SK-N-SH (cell line): ENCODE measurements around the gene FGF10.

ENCODE experiments used
- ELF1 ChIP-seq: IDR thresholded peaks from 2 replicates; pipeline ENCODE4 v1.4.0; 2012
- EZH2phosphoT487 ChIP-seq: fragments of 200-600 bp; sonication (generic); IDR thresholded peaks from 2 replicates; pipeline ENCODE4 v1.6.1; 2017; ENCODE audit warnings: low read depth, mixed run types, mild to moderate bottlenecking, antibody characterized with exemption, moderate library complexity, borderline replicate concordance
- NFIC ChIP-seq: IDR thresholded peaks from 2 replicates; pipeline ENCODE4 v1.4.0; 2012; ENCODE audit warnings: borderline replicate concordance
- NRF1 ChIP-seq: IDR thresholded peaks from 2 replicates; pipeline ENCODE4 v1.6.1; 2012; ENCODE audit warnings: low read depth, mild to moderate bottlenecking, low read length
- RCOR1 ChIP-seq: fragments of 150-350 bp; IDR thresholded peaks from 2 replicates; pipeline ENCODE4 v1.6.1; 2017; ENCODE audit warnings: antibody characterized with exemption, low read length
- REST ChIP-seq: IDR thresholded peaks from 2 replicates; pipeline ENCODE4 v1.6.1; 2012; ENCODE audit warnings: mild to moderate bottlenecking, low read depth, low read length, moderate library complexity
- TAF1 ChIP-seq: IDR thresholded peaks from 2 replicates; pipeline ENCODE4 v1.6.1; 2012; ENCODE audit warnings: low read depth, mild to moderate bottlenecking, low read length, moderate library complexity, borderline replicate concordance
- TF ChIP-seq, protein P1 (sequence below): fragments of 200-600 bp; sonication (generic); IDR thresholded peaks from 2 replicates; pipeline ENCODE4 v1.6.1; 2017; ENCODE audit warnings: antibody characterized with exemption, mild to moderate bottlenecking, moderate library complexity

- TF ChIP-seq TAF1 (no peak), ELF1 (no peak), EZH2phosphoT487 (no peak), NRF1 (no peak), RCOR1 (no peak), NFIC (no peak), REST (no peak)
- TF ChIP-seq, protein P1, sequence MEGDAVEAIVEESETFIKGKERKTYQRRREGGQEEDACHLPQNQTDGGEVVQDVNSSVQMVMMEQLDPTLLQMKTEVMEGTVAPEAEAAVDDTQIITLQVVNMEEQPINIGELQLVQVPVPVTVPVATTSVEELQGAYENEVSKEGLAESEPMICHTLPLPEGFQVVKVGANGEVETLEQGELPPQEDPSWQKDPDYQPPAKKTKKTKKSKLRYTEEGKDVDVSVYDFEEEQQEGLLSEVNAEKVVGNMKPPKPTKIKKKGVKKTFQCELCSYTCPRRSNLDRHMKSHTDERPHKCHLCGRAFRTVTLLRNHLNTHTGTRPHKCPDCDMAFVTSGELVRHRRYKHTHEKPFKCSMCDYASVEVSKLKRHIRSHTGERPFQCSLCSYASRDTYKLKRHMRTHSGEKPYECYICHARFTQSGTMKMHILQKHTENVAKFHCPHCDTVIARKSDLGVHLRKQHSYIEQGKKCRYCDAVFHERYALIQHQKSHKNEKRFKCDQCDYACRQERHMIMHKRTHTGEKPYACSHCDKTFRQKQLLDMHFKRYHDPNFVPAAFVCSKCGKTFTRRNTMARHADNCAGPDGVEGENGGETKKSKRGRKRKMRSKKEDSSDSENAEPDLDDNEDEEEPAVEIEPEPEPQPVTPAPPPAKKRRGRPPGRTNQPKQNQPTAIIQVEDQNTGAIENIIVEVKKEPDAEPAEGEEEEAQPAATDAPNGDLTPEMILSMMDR = no peak
Measured at GRCh38 chr5:44300551-44300950, 88.7 kb downstream of the FGF10 start.
